Keratinocyte (primary cell): ENCODE measurements around the gene TSPEAR. TPM values are rescaled to one million over a fixed set of nuclear protein-coding genes. Genes with fewer than 3 reads are reported as not detected.

Source experiments
- DNase-seq: peaks from one replicate; pipeline ENCODE4 v3.0.0-alpha.2; 2011; ENCODE audit warnings: low read depth, missing footprints, low spot score
- FAIRE-seq: peaks from 2 replicates; lab custom pipeline; 2011; peaks lifted over from hg19 to GRCh38; lab: Jason Lieb, UNC
- H2AFZ ChIP-seq: 2 replicates; pipeline ENCODE4 v1.6.0; 2012; ENCODE audit warnings: low read length, control low read depth, inconsistent platforms; ENCODE audit not compliant: control insufficient read depth
- H3K27ac ChIP-seq: 2 replicates; pipeline ENCODE4 v1.5.1; 2011; ENCODE audit warnings: low read length; ENCODE audit not compliant: control insufficient read depth, insufficient read depth
- H3K27me3 ChIP-seq: 3 replicates; pipeline ENCODE4 v1.6.0; 2011; ENCODE audit warnings: low read length; ENCODE audit not compliant: control insufficient read depth, insufficient read depth; ENCODE audit errors: extremely low read depth
- H3K36me3 ChIP-seq, 2 experiments: 2 replicates in 1 of 2; 3 replicates in 1 of 2; pipeline ENCODE4 v1.5.1; 2011; ENCODE audit warnings: low read length in 2 of 2, mild to moderate bottlenecking in 1 of 2; ENCODE audit not compliant: control insufficient read depth in 2 of 2, insufficient read depth in 2 of 2; ENCODE audit errors: extremely low read depth in 1 of 2
- H3K4me1 ChIP-seq: 3 replicates; pipeline ENCODE4 v1.5.1; 2011; ENCODE audit warnings: low read length; ENCODE audit not compliant: control insufficient read depth, insufficient read depth; ENCODE audit errors: extremely low read depth
- H3K4me2 ChIP-seq: 3 replicates; pipeline ENCODE4 v1.6.0; 2011; ENCODE audit warnings: low read depth, low read length; ENCODE audit not compliant: control insufficient read depth, insufficient read depth; ENCODE audit errors: extremely low read depth
- H3K4me3 ChIP-seq, 3 experiments: fragments of 200-600 bp in 1 of 3; sonication (generic) in 1 of 3; 2 replicates in 2 of 3; 3 replicates in 1 of 3; pipeline ENCODE4 v1.5.1; 2011 to 2016; ENCODE audit warnings: low read length in 3 of 3, mild to moderate bottlenecking in 3 of 3, control low read depth in 2 of 3, inconsistent platforms in 1 of 3, low read depth in 1 of 3, mixed read lengths in 1 of 3, mixed run types in 1 of 3, moderate library complexity in 1 of 3; ENCODE audit not compliant: control insufficient read depth in 2 of 3, insufficient read depth in 2 of 3; ENCODE audit errors: extremely low read depth in 1 of 3
- H3K79me2 ChIP-seq: 2 replicates; pipeline ENCODE4 v1.6.0; 2012; ENCODE audit warnings: low read length; ENCODE audit not compliant: control insufficient read depth, insufficient read depth
- H3K9ac ChIP-seq: 3 replicates; pipeline ENCODE4 v1.6.0; 2011; ENCODE audit warnings: low read length; ENCODE audit not compliant: control insufficient read depth, insufficient read depth; ENCODE audit errors: extremely low read depth
- H3K9me1 ChIP-seq: 3 replicates; pipeline ENCODE4 v1.6.0; 2011; ENCODE audit warnings: low read length; ENCODE audit not compliant: control insufficient read depth, insufficient read depth; ENCODE audit errors: extremely low read depth
- H3K9me3 ChIP-seq: 2 replicates; pipeline ENCODE4 v1.5.1; 2012; ENCODE audit warnings: low read depth, low read length; ENCODE audit not compliant: control insufficient read depth
- H4K20me1 ChIP-seq: 3 replicates; pipeline ENCODE4 v1.6.0; 2011; ENCODE audit warnings: low read length; ENCODE audit not compliant: control insufficient read depth, insufficient read depth; ENCODE audit errors: extremely low read depth
- CTCF ChIP-seq, 3 experiments: IDR thresholded peaks in 1 of 3; conservative IDR thresholded peaks in 1 of 3; optimal IDR thresholded peaks in 1 of 3; 2 replicates in 2 of 3; 3 replicates in 1 of 3; pipeline versions ENCODE3 to v1.5.1; 2011; ENCODE audit warnings: low read length in 3 of 3, mild to moderate bottlenecking in 3 of 3, moderate library complexity in 2 of 3, control low read depth in 1 of 3, inconsistent platforms in 1 of 3; ENCODE audit not compliant: insufficient read depth in 2 of 3; ENCODE audit errors: extremely low read depth in 1 of 3
- EZH2 ChIP-seq: IDR thresholded peaks from one replicate; pipeline ENCODE4 v1.6.1; 2012; ENCODE audit warnings: inconsistent platforms, mild to moderate bottlenecking, low read length, moderate library complexity
- dilution Hi-C: fragments of 300-500 bp; cut with MboI; formaldehyde crosslinking; loops from one replicate; pipeline ENCODE4 v1.7.0; 2020; ENCODE audit warnings: low sequenced_read_pairs; ENCODE audit not compliant: extremely low pct_ligation_motif_present
- polyA plus RNA-seq, 5 experiments: library from polyadenylated mRNA; depleted of rRNA in 3 of 5; stranded (reverse) in 3 of 5; stranded (forward) in 1 of 5; unstranded in 1 of 5; fragments of >200 nt; gene quantifications; 1 replicate in 1 of 5; 2 replicates in 3 of 5; 3 replicates in 1 of 5; pipeline versions ENCODE4 v1.2.1 to v1.2.3, GENCODE V29; 2011 to 2012; ENCODE audit warnings: missing spikeins in 2 of 5, low read depth in 1 of 5, low replicate concordance in 1 of 5

TSPEAR gene
- polyA plus RNA-seq, 1 donor (not counting 4 experiments of a cell fraction or from before 2014, with no cell fraction given) = 0.12 TPM

- no peak for DNase-seq
- Histone ChIP-seq H3K9me3 (no peaks in the 10 kb centered on the region), H3K4me1 (no peaks in the 10 kb centered on the region), H3K9ac (no peak within 1 kb of the TSS), H3K4me2 (no peak within 1 kb of the TSS), H3K27ac (no peak within 1 kb of the TSS), H3K9me1 (no peaks in the 10 kb centered on the region), H4K20me1 (no peaks in the 10 kb centered on the region), H3K4me3 (no peak within 1 kb of the TSS), H3K36me3 (no peaks in the 10 kb centered on the region), H2AFZ (no peak within 1 kb of the TSS), H3K79me2 (no peaks in the 10 kb centered on the region), H3K27me3 (no peaks in the 10 kb centered on the region)
- dilution Hi-C loops = no loop called here
- no peak for FAIRE-seq
- TF ChIP-seq EZH2 (no peak), CTCF (optimal IDR thresholded peaks at IDR 0.05 in 1 of 3, IDR thresholded peaks at IDR 0.05 in 1 of 3, conservative IDR thresholded peaks at IDR 0.05 in 1 of 3; ENCODE audit: extremely low read depth in 1 of 3, insufficient read depth in 2 of 3, low read length in 3 of 3) (no peak)
Observed at GRCh38 chr21:44657635-44658540, 53.5 kb downstream of the TSPEAR start, which contains the start of gene KRTAP12-3. TSS of gene KRTAP12-3 (plus strand) at chr21:44657932. CDS start at chr21:44657980, 48 bp downstream.

DNA sequence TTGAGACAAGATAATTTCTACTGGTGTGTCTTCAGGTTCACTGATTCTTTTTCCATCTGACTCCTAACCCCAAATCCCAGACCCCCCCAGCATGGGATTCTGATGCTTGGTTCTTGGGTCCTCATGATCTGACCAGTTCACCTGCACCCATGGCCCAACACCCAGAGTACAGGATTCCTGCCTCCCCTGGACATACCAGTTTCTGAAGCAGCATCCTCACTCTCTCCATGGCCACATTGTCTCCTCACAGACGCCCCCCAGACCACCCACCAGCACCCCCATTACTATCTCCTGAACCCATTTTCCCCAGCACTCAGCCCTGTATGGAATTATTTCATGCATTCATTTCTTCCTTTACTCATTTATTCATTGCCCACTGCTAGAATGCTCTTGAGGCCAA lies 54.5 kb downstream of the TSPEAR start:
- Histone ChIP-seq H3K27me3 (no peaks in the 10 kb centered on the region), H3K9ac (no peak overlapping the region), H3K4me2 (no peak overlapping the region), H2AFZ (no peak overlapping the region), H3K4me1 (no peaks in the 10 kb centered on the region), H3K9me1 (no peaks in the 10 kb centered on the region), H3K36me3 (no peaks in the 10 kb centered on the region), H3K9me3 (no peaks in the 10 kb centered on the region), H4K20me1 (no peaks in the 10 kb centered on the region), H3K79me2 (no peaks in the 10 kb centered on the region), H3K4me3 (no peak overlapping the region), H3K27ac (no peak overlapping the region)
- dilution Hi-C loops = no loop called here
- DNase-seq = no peak
- no peak for FAIRE-seq
- no peak for TF ChIP-seq CTCF (optimal IDR thresholded peaks at IDR 0.05 in 1 of 3, IDR thresholded peaks at IDR 0.05 in 1 of 3, conservative IDR thresholded peaks at IDR 0.05 in 1 of 3; ENCODE audit: extremely low read depth in 1 of 3, insufficient read depth in 2 of 3, low read length in 3 of 3)
- TF ChIP-seq EZH2 = no peak
